HUDEP-2 (cell line): Measurements from ENCODE around the gene NFIX.
A peak's percentile ranks its signal among the peaks of the same experiment; 100 is the strongest.

ENCODE experiments used
- DNase-seq, 76 experiments: peaks; one replicate each; lab custom pipeline; 2025; ENCODE audit not compliant: unreplicated experiment in 76 of 76; lab: John Stamatoyannopoulos, UW

NFIX gene

DNA sequence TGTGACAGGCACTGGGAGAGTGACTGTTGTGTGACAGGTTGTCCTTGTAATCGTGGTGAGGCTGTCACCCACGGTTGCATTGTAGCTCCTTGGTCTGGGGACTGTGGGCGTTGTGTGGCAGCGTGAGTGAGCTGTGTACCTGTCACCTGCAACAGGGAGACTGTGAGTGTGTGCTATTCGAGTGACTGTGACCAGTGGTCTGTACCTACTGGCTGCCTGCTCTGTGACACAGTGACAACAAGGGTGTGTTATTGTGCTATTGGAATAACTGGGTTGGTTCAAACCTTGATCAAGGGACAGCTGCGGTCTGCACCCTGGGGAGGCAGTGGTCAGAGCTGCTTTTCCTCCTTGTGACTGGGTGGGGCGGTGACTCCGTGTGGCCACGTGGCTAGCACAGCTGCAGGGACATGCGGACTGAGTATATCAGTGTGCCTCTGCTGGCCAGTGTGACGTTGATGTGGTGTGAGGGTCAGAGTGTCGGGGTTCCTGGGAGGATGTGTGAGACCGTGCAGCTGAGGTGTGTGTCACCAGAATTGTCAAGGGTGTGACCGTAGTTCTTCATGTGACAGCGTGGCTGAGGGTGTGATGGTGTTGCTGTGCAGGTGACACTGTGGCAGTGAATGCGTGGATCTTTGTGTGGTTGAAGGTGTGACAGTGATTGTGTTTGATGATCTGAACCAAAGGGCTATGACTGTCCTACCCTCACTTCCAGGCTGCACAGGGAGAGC, 10.1 kb upstream of the NFIX start:
- peak in 12 of 76 experiments; percentile 14 to 55 (median 35) for DNase-seq

- DNase-seq, result no peak
These were observed 8.5 kb upstream of the NFIX start for GRCh38 chr19:12986726-12987125.

- no peak for DNase-seq
These were observed 8.1 kb upstream of the NFIX start for GRCh38 chr19:12987190-12987589.

GRCh38 chr19:12987781-12988180, 7.5 kb upstream of the NFIX start:
- DNase-seq, result no peak

- no peak for DNase-seq
These were observed 4.8 kb upstream of the NFIX start for GRCh38 chr19:12990431-12990830.

GRCh38 chr19:12990853-12991252, 4.4 kb upstream of the NFIX start:
- no peak for DNase-seq

GRCh38 chr19:12991296-12991695, 4.0 kb upstream of the NFIX start:
- DNase-seq, result no peak

- DNase-seq, result no peak
These were observed 2.5 kb upstream of the NFIX start for GRCh38 chr19:12992729-12993128.

- no peak for DNase-seq
These were observed 1.7 kb upstream of the NFIX start for GRCh38 chr19:12993562-12993961.

- peak in 14 of 76 experiments; percentile 22 to 49 (median 34) for DNase-seq
These were observed 526 bp downstream of the NFIX start for GRCh38 chr19:12995596-12996405.

DNA sequence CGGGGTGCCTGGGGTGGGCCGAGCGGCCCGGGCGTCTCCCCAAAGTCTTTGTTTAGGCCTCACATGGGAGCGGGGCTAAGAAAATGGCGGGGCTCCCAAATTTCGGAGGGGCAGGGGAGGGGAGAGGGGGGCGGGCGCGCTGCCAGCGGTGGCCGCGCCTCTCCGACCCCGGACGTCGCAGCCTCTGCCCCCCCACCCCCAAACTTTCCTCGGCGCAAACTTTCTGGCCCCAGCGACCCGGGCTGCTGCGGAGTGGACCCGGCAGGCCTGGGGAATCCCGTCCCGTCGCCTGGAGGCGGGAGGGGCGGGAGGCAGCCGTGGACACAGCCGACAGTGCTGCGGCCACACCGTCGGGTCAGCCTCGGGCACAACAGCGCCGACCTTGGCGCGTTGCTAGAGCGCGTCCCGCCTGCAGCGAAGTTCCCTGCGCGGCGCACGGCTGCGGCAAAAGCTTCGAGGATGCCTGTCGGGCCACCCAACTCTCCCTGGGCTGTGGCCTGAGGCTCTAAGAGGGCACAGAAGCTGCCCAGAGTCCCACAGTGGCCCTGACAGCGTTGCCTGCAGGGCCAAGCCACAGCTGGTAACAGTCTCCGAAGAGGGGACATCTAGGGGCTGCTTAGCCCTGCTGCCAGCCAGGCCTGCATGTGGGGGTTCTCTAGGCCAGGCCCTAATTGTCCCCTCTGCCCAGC, 1.3 kb downstream of the NFIX start:
- DNase-seq, result peak in 2 of 76 experiments; percentile 41 to 69

DNA sequence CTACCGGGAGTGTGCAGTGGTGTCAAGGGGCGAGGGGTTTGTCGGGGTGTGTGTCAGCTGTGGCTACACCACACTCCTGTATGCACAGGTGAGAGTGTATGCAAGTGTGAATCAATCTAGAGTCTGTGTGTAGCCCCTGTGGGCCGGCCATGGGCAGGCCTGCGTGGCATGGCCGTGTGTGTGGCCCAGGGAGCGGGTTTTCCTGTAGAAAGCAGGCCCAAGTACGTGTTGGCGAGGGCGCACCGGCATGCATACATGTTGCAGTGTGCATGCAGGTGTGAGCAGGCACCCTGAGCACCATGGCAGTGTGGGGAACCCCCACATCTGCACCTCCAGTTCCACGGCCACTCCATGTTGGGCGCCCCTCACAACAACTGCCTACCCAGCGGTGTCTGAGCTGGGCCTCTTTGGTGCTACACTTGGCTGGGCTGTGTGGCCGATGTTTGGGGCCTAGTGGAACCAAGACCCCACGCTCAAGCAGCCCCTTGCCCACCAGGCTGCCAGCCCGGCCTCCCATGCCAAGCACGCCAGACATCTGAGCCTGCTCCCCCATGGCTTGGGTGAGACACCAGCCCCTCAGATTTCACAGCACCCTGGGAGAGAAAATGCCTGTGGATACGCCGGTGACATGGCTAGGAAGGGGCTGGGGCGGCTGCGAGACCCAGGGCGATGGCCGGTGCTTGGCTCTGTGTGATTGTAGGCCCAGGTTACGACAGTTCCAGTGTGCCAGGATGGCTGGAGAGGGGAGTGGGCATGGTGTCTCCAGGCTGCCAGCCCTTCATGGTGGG, 2.1 kb downstream of the NFIX start:
- no peak for DNase-seq

DNA sequence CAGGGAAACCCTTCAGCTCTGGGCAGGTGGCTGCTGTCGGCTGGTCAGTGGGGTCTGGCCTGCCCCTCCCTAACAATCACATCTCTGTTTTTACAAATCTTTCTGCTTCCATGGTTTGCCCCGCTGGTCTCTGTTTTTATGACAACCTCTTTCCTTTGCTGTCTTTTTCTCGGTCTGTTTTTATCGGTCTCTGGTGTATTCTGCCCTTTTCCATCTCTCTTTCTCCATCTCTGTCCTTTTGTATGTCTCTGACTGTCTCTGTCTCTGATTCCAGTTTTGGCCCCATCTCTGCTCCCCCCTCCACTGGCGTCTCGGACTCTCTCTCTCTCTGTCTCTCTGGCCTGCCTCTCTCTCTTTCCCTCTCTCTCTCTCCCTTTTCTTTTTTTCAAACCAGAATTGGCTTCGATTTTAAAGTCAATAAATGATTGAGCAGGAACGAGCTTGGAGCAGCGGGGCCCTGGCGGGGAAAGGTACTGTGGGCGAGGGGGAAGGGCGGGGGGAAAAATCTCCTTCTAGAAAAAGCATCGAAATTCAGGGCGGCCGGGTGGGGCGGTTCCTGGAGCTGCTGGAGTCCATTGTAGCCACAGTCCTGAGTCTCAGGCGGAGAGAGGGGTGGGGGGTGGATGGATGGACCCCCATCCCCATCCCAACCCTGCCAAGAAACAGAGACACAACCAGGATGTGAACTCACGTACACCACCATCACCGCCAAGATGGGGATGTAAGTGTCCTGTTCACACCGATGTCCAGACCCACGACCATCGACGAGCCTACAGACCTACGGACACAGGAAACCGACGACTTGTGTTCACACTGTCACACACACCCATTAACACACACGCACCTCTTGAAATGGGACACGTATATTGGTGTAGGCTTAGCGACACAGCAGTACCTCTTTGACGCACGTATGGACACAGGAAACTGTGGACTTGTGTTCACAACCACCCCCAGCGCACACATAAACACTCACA, 3.0 kb downstream of the NFIX start:
- DNase-seq, result no peak

DNA sequence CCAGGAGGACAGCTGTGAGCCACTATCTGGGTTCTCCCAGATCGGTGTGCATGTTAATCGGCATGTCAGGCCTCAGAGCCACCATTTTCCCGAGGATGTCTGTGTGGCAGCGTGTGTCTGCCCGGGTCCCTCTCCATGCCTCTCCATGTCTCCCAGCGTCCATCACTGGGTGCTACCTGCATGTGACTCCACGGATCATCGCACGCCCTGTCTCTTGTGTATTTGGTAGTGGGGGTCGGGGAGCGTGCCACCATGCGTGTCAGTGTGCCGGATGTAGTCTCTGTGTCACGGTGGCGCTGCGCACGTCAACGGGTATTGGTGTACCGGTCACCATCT, 5.9 kb downstream of the NFIX start:
- no peak for DNase-seq

- no peak for DNase-seq
These were observed 6.4 kb downstream of the NFIX start for GRCh38 chr19:13001502-13002165.

DNA sequence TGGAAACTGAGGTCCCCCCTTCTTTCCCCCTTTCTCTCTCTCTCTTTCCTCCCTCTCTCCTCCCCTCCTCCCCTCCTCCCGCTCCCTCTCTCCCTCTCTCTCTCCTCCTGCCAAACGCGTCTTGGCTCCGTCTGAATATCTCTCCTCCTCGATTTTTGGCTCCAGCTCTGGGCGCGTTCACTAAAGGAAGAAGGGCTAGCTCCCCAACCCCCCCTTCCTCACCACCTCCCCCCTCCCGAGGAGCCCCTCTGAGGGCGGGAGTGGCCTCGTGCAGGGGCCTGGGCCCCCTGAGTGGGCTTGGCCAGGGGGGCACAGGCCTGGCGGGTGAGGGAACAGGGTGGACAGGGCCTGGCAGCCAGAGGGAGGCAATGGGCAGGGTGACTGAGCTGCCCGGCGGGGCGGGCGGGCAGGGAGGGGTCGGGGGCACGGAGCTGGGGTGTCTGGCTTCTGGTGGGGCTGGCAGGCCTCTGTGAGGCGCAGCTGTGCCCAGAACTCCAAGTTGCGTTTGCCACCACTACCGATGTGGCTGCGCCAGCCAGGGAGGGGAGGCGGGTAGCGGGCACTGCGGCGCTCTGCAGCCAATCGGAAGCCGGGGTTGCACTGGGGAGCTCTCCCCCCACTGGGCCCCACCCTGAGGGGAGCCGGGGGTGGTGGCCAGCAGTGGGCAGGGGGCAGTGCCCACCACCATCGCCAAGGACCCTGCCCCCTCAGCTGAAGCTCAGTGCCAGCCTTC, 7.1 kb downstream of the NFIX start:
- no peak for DNase-seq

- no peak for DNase-seq
These were observed 7.8 kb downstream of the NFIX start for GRCh38 chr19:13003081-13003480.

DNA sequence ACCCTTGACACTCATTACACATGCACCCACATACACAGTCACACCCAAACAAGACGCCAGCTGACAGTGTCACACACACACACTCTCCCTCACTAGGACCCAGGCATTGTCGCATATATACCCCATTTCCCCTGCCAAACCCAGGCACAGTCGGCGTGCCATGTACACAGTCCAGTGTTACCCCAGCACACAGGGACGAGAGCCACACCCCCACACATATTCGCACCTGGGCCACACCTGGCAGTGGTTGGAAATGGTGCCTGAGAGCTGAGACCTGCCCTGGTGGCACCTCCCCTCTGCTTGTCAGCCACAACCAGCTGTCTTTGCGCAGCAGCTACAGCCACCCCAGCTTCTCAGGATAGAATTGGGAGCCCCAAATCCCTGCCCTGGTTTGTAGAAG, 9.0 kb downstream of the NFIX start:
- no peak for DNase-seq

DNA sequence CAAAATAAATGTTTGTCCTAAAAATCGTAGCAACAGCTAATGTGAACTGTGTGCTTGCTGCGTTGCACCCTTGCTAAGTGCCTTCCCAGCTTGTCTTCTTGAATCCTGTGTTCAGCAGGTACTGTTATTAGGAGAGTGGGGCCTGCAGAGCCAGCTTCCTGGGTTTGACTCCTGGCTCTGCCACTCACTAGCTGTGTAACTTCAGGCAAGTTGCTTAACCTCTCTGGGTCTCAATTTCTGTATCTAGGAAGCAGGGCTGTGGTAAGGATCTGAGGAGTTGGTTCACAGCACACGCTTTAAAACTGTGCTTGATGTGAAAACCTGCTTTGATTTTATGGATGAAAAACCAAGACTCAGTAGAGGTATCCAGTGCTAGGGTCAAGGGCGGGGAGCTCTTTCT, 10.0 kb downstream of the NFIX start:
- no peak for DNase-seq
